HG02840 (cell line): ENCODE measurements around the gene GPRC5D.

Source experiments
- ATAC-seq: cut with Tn5 transposase; IDR thresholded peaks from one replicate; pipeline ENCODE4 v1.9.1; 2021; ENCODE audit warnings: mild to moderate bottlenecking, moderate library complexity, moderate number of reproducible peaks; ENCODE audit not compliant: unreplicated experiment, low FRiP score

The GPRC5D gene

GRCh38 chr12:12891080-12891880 lies 60.7 kb downstream of the GPRC5D start, which contains the start of gene GPRC5A:
TSS of gene GPRC5A (plus strand) at chr12:12891562. CDS start at chr12:12908250, 16,688 bp downstream.
- ATAC-seq = no peak
